Astrocyte (in vitro differentiated cells and primary cell): ENCODE results near the gene ZNF618. TPM values are rescaled to one million over a fixed set of nuclear protein-coding genes. Genes with fewer than 3 reads are reported as not detected.

Experiments
- DNase-seq: peaks from one replicate; pipeline ENCODE4 v3.0.0-alpha.2; 2010; ENCODE audit warnings: low read depth
- FAIRE-seq: peaks from 2 replicates; lab custom pipeline; 2011; peaks lifted over from hg19 to GRCh38; lab: Jason Lieb, UNC
- H2AFZ ChIP-seq: 2 replicates; pipeline ENCODE4 v1.6.0; 2012; ENCODE audit warnings: low read depth, low read length, inconsistent platforms
- H3K27ac ChIP-seq: 2 replicates; pipeline ENCODE4 v1.5.1; 2011; ENCODE audit warnings: low read depth, low read length, inconsistent platforms
- H3K27me3 ChIP-seq: 2 replicates; pipeline ENCODE4 v1.6.0; 2011; ENCODE audit warnings: low read length, inconsistent platforms; ENCODE audit not compliant: insufficient read depth
- H3K36me3 ChIP-seq: 2 replicates; pipeline ENCODE4 v1.5.1; 2011; ENCODE audit warnings: low read length, inconsistent platforms; ENCODE audit not compliant: insufficient read depth
- H3K4me1 ChIP-seq: 2 replicates; pipeline ENCODE4 v1.5.1; 2011; ENCODE audit warnings: low read length, inconsistent platforms; ENCODE audit not compliant: insufficient read depth
- H3K4me2 ChIP-seq: 2 replicates; pipeline ENCODE4 v1.6.0; 2012; ENCODE audit warnings: low read length, inconsistent platforms
- H3K4me3 ChIP-seq: 2 replicates; pipeline ENCODE4 v1.5.1; 2011; ENCODE audit warnings: low read depth, mild to moderate bottlenecking, low read length, inconsistent platforms; ENCODE audit not compliant: insufficient read depth
- H3K79me2 ChIP-seq: 2 replicates; pipeline ENCODE4 v1.6.0; 2012; ENCODE audit warnings: mild to moderate bottlenecking, low read length, inconsistent platforms; ENCODE audit not compliant: insufficient read depth
- H3K9ac ChIP-seq: 2 replicates; pipeline ENCODE4 v1.6.0; 2012; ENCODE audit warnings: mild to moderate bottlenecking, low read length, inconsistent platforms
- H3K9me3 ChIP-seq: 2 replicates; pipeline ENCODE4 v1.5.1; 2012; ENCODE audit warnings: low read depth, mild to moderate bottlenecking, low read length, inconsistent platforms; ENCODE audit not compliant: insufficient read depth
- H4K20me1 ChIP-seq: 2 replicates; pipeline ENCODE4 v1.6.0; 2012; ENCODE audit warnings: low read length, inconsistent platforms; ENCODE audit not compliant: insufficient read depth
- H3K27ac Mint-ChIP-seq: one replicate; pipeline ENCODE4 v1.8.0; 2021; ENCODE audit warnings: mild to moderate bottlenecking, mixed read lengths; ENCODE audit not compliant: unreplicated experiment
- H3K27me3 Mint-ChIP-seq: one replicate; pipeline ENCODE4 v1.8.0; 2021; ENCODE audit warnings: low read depth, mixed read lengths; ENCODE audit not compliant: unreplicated experiment
- H3K36me3 Mint-ChIP-seq: one replicate; pipeline ENCODE4 v1.8.0; 2021; ENCODE audit warnings: low read depth, mixed read lengths; ENCODE audit not compliant: unreplicated experiment
- H3K4me1 Mint-ChIP-seq: one replicate; pipeline ENCODE4 v1.8.0; 2021; ENCODE audit warnings: low read depth, mixed read lengths; ENCODE audit not compliant: unreplicated experiment
- H3K4me3 Mint-ChIP-seq: one replicate; pipeline ENCODE4 v1.8.0; 2021; ENCODE audit warnings: mild to moderate bottlenecking, moderate library complexity, mixed read lengths; ENCODE audit not compliant: unreplicated experiment
- H3K9me3 Mint-ChIP-seq: one replicate; pipeline ENCODE4 v1.8.0; 2021; ENCODE audit warnings: mild to moderate bottlenecking, mixed read lengths; ENCODE audit not compliant: unreplicated experiment
- EZH2 ChIP-seq: IDR thresholded peaks from 2 replicates; pipeline ENCODE4 v1.6.1; 2012; ENCODE audit warnings: mild to moderate bottlenecking, low read length, inconsistent platforms; ENCODE audit not compliant: insufficient read depth
- total RNA-seq: library from RNA; stranded (reverse); gene quantifications from 2 replicates; pipeline ENCODE4 v1.2.1, GENCODE V29; 2021
- TF ChIP-seq, protein P1 (sequence below): IDR thresholded peaks from 2 replicates; pipeline ENCODE4 v1.5.1; 2011; ENCODE audit warnings: low read depth, mild to moderate bottlenecking, inconsistent platforms, low read length, moderate library complexity; ENCODE audit not compliant: insufficient read depth

Gene ZNF618
- total RNA-seq, 1 donor from 2014 or later = 30.1 TPM

DNA sequence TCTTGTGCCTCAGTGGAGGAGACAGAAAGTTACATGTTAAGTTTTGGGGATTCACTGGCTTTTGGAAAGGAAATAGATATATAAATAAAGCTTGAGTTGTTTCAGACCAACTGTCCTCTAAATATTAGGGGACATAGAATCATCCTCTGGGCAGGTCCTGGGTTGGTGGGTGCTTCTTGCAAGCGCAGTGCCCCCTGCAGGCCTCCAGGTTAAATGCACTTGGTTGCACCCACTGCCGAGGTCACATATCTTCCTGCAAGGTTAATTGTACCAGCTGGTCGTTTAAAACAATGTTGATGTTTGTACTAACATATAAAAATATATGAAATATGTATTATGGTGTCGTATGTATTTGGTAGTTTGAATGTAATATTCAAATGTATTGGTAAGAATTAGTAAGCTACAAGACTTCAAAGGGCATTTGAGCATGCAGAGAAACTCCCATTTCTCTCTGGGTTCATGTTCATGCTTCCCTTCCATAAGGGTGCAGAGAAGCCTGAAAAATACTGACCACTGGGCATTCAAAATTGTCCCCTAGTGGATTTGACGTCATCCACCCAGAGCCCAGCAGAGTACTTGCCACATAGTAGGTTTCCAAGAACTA is 87.0 kb downstream of the ZNF618 start:
- Histone ChIP-seq H3K9me3 (no peaks in the 10 kb centered on the region), H3K4me1 (peaks cover 6% of the 10 kb centered on the region), H4K20me1 (peaks cover 26% of the 10 kb centered on the region), H3K4me2 (no peak overlapping the region), H3K36me3 (peaks cover 9% of the 10 kb centered on the region), H3K27me3 (no peaks in the 10 kb centered on the region), H3K79me2 (peaks cover 51% of the 10 kb centered on the region), H3K9ac (no peak overlapping the region), H3K4me3 (no peak overlapping the region), H3K27ac (no peak overlapping the region), H2AFZ (no peak overlapping the region)
- no peak overlapping the region for H3K4me3 Mint-ChIP-seq
- no peaks in the 10 kb centered on the region for H3K4me1 Mint-ChIP-seq
- H3K36me3 Mint-ChIP-seq = peaks cover 23% of the 10 kb centered on the region
- DNase-seq (no peak), FAIRE-seq (no peak)
- no peak overlapping the region for H3K27ac Mint-ChIP-seq
- H3K27me3 Mint-ChIP-seq = no peaks in the 10 kb centered on the region
- no peaks in the 10 kb centered on the region for H3K9me3 Mint-ChIP-seq
- no peak for TF ChIP-seq EZH2
- TF ChIP-seq, protein P1, sequence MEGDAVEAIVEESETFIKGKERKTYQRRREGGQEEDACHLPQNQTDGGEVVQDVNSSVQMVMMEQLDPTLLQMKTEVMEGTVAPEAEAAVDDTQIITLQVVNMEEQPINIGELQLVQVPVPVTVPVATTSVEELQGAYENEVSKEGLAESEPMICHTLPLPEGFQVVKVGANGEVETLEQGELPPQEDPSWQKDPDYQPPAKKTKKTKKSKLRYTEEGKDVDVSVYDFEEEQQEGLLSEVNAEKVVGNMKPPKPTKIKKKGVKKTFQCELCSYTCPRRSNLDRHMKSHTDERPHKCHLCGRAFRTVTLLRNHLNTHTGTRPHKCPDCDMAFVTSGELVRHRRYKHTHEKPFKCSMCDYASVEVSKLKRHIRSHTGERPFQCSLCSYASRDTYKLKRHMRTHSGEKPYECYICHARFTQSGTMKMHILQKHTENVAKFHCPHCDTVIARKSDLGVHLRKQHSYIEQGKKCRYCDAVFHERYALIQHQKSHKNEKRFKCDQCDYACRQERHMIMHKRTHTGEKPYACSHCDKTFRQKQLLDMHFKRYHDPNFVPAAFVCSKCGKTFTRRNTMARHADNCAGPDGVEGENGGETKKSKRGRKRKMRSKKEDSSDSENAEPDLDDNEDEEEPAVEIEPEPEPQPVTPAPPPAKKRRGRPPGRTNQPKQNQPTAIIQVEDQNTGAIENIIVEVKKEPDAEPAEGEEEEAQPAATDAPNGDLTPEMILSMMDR = peak; percentile 69

DNA sequence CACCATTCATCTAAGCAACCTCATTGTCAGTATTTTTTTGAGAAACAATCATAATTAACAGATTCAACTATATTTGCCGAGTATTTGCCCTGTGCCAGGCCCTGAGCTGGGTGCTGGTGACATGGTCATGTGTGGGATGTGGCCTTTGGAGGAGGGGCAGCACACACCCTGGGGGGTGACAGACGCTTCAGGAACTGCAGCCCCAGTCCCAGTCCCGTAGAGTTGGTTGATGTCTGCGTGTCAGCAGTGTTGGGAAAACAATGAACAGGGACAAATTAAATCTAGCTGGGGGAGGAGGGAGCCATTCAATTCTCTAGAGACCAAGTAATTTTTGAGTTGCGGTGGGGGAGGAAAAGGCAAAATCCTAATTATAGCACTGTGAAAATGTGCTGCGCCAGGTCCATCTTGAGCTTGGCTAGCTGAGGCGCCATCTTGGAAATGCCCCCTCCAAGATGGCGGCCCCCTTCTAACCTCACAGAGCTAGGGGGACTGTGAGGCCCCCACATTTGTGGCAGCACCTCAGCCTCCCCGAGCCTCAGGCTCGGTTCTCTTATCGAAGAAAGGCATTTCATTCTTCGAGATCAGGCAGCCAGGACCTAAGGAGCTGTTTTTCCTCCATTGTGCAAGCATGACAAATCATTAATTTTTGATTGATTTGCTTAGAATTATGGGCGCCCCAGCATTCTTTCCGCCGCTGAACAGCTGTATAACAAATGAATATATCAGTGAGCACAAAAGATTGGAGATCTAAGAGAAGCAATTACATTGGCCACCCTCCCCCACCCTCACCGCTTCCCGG is 87.8 kb downstream of the ZNF618 start:
- no peak for FAIRE-seq
- H3K27ac Mint-ChIP-seq = no peak overlapping the region

More for the DNA sequence above, 87.8 kb downstream of the ZNF618 start:
- peak; percentile 30 for DNase-seq
- H3K9me3 ChIP-seq = no peaks in the 10 kb centered on the region
- peaks cover 49% of the 10 kb centered on the region for H3K79me2 ChIP-seq
- H3K27me3 ChIP-seq = no peaks in the 10 kb centered on the region
- peaks cover 9% of the 10 kb centered on the region for H3K36me3 ChIP-seq
- Mint-ChIP-seq H3K9me3 (no peaks in the 10 kb centered on the region), H3K4me3 (no peak overlapping the region), H3K27me3 (no peaks in the 10 kb centered on the region), H3K4me1 (no peaks in the 10 kb centered on the region), H3K36me3 (peaks cover 23% of the 10 kb centered on the region)
- no peak overlapping the region for H3K9ac ChIP-seq
- no peak overlapping the region for H3K4me2 ChIP-seq
- H3K4me3 ChIP-seq = no peak overlapping the region
- no peak for TF ChIP-seq EZH2
- TF ChIP-seq, protein P1 = no peak
- peaks cover 26% of the 10 kb centered on the region for H4K20me1 ChIP-seq
- H2AFZ ChIP-seq = no peak overlapping the region
- H3K27ac ChIP-seq = no peak overlapping the region
- H3K4me1 ChIP-seq = no peaks in the 10 kb centered on the region
